ENCODE measurements around the gene MECP2. TPM values are rescaled to one million over a fixed set of nuclear protein-coding genes. Genes with fewer than 3 reads are reported as not detected.

The MECP2 gene
- total RNA-seq, 2 experiments from 2014 or later, result 81.1 to 84.5 TPM

DNA sequence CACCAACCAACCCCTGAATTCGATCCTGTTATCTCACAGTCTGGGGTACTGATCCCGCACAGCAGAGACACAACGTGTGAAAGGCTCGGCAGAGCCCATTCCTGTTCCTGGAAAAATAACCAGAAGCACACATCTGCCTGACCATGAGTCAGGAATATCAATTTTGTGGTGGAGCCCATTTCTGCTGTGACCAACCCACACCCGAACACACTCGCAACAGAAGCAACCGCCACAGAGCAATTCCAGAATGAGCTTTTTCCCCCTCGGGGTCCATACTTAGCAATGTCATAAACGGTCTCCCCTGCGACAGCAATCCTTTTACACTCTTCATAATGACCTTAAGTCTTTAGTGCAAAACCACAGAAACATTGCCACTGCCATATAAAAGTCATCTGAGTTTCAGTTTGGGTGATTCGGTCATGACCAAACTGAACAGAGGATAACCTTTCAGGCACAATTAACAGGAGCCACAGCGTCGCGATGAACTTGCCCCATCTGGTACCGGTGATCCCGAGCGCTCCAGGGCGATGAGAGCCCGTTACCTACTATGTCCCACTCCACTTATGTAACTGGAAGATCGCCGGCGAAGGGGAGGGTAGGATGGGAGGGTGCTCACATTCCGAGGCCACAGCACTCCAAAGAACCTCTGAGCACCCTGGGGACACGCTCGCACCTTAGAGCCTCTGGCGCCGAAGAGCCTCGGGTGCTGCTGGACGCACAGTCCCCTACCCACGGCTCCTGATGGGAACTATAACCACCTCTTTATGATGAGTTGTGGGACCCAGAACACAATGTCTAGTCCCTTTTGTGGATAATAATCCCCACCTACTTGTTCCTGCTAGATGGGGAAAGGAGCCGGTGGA is 1.1 kb downstream of the MECP2 start:
- no peaks in the 10 kb centered on the region for H3K27me3 Mint-ChIP-seq
- H3K36me3 Mint-ChIP-seq, result peaks cover 11% of the 10 kb centered on the region
- H3K27ac Mint-ChIP-seq, result peak overlapping the region; percentile 96
- CTCF ChIA-PET, result no interaction called here
- peaks cover 57% of the 10 kb centered on the region for H3K4me1 Mint-ChIP-seq
- ATAC-seq, result no peak
- DNase-seq, result peak; percentile 42
- peak overlapping the region; percentile 96 for H3K4me3 Mint-ChIP-seq
- no peaks in the 10 kb centered on the region for H3K9me3 Mint-ChIP-seq (ENCODE audit: low read depth)

DNA sequence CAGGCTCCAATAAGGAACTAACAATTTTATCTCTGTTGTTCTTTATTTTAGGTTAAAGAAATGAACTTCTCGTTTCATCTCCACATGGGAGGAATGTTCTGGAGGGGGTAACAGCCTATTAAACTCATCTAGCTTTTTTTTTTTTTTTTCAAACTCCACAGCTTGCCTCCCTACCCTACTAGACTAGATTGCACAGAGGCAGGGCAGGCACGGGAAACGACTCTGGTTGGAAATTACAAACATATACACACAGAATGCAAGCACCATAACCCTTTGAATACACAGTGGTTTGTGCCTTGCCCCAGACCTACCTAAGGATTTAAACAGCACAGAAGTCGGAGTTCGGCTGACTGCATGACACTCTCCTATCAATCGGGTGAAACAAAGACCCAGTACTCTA is 2.7 kb downstream of the MECP2 start:
- Mint-ChIP-seq H3K9me3 (ENCODE audit: low read depth) (no peaks in the 10 kb centered on the region), H3K4me1 (peaks cover 64% of the 10 kb centered on the region), H3K27me3 (no peaks in the 10 kb centered on the region), H3K36me3 (peaks cover 19% of the 10 kb centered on the region), H3K27ac (peak overlapping the region; percentile 96), H3K4me3 (peak overlapping the region; percentile 96)
- ATAC-seq (no peak), DNase-seq (no peak)
- CTCF ChIA-PET, result interaction anchor here (1.3 kb wide), 1 partner anchor 27 kb away, joined by 3 read pairs; no protein-coding TSS in a partner anchor

DNA sequence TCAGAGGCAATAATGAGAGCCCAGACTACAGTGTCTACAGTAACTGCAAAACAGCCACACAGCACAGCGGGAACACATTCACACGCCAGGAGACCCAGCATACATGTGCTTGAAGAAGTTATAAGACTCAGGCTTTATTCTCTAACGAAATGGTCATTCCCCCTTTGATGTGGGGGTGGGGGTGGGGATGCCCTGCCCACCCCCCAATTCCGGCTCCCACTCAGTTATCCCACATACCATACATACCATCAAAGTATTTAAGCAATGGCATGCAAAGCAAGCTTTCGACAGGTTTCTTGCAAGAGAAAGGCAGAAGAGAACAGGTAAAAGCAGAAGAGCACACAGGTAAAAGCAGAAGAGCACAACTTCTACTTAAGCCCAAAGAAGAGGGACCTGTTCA is 3.6 kb downstream of the MECP2 start:
- H3K4me1 Mint-ChIP-seq, result peaks cover 62% of the 10 kb centered on the region

DNA sequence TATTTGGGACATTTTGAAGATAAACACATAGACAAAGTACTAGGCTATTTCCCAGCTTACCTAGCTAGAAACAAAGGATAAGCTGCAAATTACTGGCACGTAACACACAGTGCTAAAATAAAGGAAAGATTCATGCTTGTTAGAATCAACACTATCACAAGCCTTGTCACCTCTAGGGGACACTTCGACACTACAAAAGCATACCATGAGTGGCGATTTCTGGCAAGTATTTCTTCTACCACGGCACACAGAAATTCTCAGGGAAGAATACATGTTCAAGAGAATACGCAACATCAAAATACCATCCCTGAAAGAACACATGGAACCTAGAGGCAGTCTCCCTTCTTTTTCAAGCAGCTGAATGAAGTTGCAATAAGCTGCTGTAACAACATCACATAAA is 5.1 kb downstream of the MECP2 start:
- H3K4me3 Mint-ChIP-seq, result peak overlapping the region; percentile 59
- peaks cover 53% of the 10 kb centered on the region for H3K4me1 Mint-ChIP-seq
- DNase-seq, result no peak
- H3K9me3 Mint-ChIP-seq (ENCODE audit: low read depth), result no peaks in the 10 kb centered on the region
- ATAC-seq, result no peak
- H3K36me3 Mint-ChIP-seq, result peaks cover 30% of the 10 kb centered on the region
- H3K27me3 Mint-ChIP-seq, result no peaks in the 10 kb centered on the region
- peak overlapping the region; percentile 74 for H3K27ac Mint-ChIP-seq
- CTCF ChIA-PET, result interaction anchor here (0.6 to 1.3 kb wide), 4 partner anchors 14 to 216 kb away, joined by 3 to 6 read pairs (median 3); no protein-coding TSS in a partner anchor

More for the DNA sequence above, 3.6 kb downstream of the MECP2 start:
- CTCF ChIA-PET, result interaction anchor here (0.7 to 1.3 kb wide), 2 partner anchors 28 to 113 kb away, joined by 3 to 5 read pairs; no protein-coding TSS in a partner anchor
- H3K36me3 Mint-ChIP-seq, result peaks cover 24% of the 10 kb centered on the region
- peak overlapping the region; percentile 96 for H3K4me3 Mint-ChIP-seq
- no peaks in the 10 kb centered on the region for H3K27me3 Mint-ChIP-seq
- ATAC-seq (no peak), DNase-seq (no peak)
- no peaks in the 10 kb centered on the region for H3K9me3 Mint-ChIP-seq (ENCODE audit: low read depth)
- H3K27ac Mint-ChIP-seq, result peak overlapping the region; percentile 71

DNA sequence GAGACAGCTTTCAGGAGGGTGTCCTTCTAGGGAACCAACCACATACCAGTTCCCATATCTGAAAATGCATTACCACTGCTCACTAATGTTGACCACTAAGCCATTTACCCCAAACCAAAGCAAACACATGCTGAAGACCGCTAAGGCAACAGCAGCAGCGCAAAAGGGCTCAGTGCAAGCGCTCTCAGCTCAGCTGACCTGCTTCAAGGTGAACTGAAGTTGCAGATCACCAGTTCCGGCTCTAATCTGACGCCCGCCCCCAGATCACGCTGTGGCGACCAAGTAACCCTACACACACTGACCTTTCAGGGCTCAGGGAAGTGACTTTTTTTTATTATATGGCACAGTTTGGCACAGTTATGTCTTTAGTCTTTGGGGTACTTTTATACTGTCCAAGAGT is 5.8 kb downstream of the MECP2 start:
- Mint-ChIP-seq H3K4me3 (peak overlapping the region; percentile 42), H3K36me3 (peaks cover 32% of the 10 kb centered on the region), H3K4me1 (peaks cover 53% of the 10 kb centered on the region), H3K27ac (peak overlapping the region; percentile 77), H3K27me3 (no peaks in the 10 kb centered on the region), H3K9me3 (ENCODE audit: low read depth) (no peaks in the 10 kb centered on the region)
- peak; percentile 64 for DNase-seq
- ATAC-seq, result peak; percentile 40
- CTCF ChIA-PET, result interaction anchor here (0.6 to 0.7 kb wide), 2 partner anchors 13 to 212 kb away, joined by 3 read pairs; no protein-coding TSS in a partner anchor

DNA sequence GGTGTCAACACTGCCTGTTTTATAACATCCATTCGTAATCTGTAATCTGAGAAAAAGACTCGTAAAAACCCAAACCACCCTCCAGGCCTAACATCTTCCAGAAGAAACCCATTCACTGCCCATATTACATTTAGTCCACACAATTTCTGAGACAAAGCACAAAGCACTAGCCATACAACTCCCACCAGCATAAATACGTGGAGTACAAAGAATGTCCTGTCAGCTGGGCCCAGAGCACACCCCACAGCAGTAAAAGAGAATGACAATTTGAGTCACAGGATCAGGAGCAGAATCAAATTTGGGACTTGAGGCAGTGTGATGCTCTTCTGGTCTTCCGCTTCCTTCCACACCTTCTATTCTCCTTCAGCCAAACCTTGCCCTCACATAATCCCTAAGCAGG is 6.8 kb downstream of the MECP2 start:
- H3K4me1 Mint-ChIP-seq, result peaks cover 50% of the 10 kb centered on the region
- H3K4me3 Mint-ChIP-seq, result no peak overlapping the region
- H3K9me3 Mint-ChIP-seq (ENCODE audit: low read depth), result no peaks in the 10 kb centered on the region
- peaks cover 25% of the 10 kb centered on the region for H3K36me3 Mint-ChIP-seq
- peak overlapping the region; percentile 77 for H3K27ac Mint-ChIP-seq
- ATAC-seq, result no peak
- no peaks in the 10 kb centered on the region for H3K27me3 Mint-ChIP-seq
- CTCF ChIA-PET, result interaction anchor here (1.1 to 1.3 kb wide), 2 partner anchors 39 to 50 kb away, joined by 3 read pairs; no protein-coding TSS in a partner anchor
- DNase-seq, result no peak

DNA sequence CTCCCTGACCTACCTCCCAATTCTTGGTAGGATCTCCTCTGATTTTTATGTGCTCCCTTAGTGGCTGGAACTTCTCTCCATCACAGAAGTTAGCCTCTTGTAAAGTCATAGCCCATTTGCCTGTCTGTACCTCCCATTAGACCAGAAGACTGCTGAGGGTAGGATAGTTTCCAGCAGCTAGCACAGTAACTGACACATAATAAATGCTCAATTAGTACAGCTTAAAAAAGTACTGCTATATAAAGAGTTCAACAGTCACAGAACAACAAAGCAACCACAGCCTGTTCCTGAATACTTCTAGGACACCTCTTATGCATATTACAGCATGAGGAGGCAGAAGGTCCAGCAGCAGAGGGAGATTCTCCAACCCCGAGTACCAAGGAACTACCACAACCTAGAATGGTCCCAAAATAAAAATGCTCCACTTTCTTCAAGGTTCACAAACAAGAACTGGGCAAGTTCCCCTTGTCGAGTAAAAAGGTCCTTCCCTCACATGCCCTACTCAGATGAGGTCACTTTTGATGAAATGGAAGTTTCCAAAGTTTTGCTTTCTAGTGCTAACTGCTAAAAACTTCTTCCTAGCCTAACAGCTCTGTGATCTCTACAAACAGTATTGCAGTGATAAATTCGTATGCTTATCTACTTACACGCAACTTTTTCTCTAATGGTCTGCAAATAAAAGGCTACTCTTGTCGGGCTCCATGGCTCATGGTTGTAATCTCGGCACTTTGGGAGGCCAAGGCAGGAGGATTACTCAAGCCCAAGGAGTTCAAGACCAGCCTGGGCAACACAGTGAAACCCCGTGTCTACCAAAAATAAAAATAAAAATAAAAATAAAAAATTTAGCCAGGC is 12.8 kb downstream of the MECP2 start:
- peaks cover 24% of the 10 kb centered on the region for H3K36me3 Mint-ChIP-seq
- H3K27ac Mint-ChIP-seq, result peak overlapping the region; percentile 67
- ATAC-seq (no peak), DNase-seq (no peak)
- no peak overlapping the region for H3K4me3 Mint-ChIP-seq
- H3K9me3 Mint-ChIP-seq (ENCODE audit: low read depth), result no peaks in the 10 kb centered on the region
- peaks cover 29% of the 10 kb centered on the region for H3K4me1 Mint-ChIP-seq
- H3K27me3 Mint-ChIP-seq, result no peaks in the 10 kb centered on the region
- CTCF ChIA-PET, result no interaction called here

DNA sequence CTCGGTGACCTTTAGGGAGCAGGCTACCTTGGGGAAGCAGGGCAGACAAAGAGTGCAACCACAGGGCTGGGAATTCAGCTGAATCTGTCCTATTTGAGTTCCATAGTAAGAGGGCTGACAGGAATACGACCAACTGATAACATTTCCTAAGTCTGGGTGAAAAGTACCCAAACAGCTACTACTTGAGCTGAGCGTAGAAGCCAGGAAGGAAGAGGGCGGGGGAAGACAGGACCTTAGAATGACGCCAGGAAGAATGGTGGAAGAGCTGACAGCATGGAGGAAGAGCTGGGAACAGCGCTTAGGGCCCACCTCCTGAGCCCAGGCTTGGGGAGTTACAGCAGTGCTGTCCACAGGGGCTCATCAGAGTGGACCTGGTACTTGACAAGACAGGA is 14.4 kb downstream of the MECP2 start:
- Mint-ChIP-seq H3K36me3 (peaks cover 28% of the 10 kb centered on the region), H3K27ac (peak overlapping the region; percentile 31), H3K4me3 (no peak overlapping the region), H3K27me3 (no peaks in the 10 kb centered on the region), H3K9me3 (ENCODE audit: low read depth) (no peaks in the 10 kb centered on the region), H3K4me1 (peaks cover 31% of the 10 kb centered on the region)
- no peak for DNase-seq
- ATAC-seq, result no peak
- CTCF ChIA-PET, result no interaction called here

DNA sequence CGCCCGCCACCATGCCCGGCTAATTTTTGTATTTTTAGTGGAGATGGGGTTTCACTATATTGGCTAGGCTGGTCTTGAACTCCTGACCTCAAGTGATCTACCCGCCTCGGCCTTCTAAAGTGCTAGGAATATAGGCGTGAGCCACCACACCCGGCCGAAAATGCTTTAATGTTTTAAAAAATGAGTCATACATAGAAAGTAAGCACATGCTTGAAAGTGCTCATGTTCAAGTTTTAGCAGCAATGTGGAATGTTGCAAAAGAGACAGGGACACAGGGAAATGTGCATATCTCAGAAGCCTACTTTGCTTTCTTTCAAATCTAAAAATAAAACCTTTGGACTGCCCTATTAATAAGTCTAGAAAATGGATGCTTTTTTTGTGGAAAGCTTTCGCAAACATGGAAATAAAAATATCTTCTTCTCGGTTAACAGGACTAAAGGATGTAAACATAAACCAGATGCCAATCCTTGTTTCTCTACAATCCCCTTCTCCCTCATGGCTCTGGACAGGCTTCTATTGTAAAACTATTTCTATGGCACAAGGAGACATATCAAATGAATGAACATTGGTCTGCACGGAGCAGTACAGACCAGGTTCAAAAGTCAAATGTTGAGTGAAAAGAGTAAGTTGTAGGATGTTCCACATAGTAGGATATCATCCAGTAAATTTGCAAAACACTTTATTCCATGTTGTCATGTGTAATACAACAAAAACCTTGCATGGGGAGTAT is 15.0 kb downstream of the MECP2 start:
- CTCF ChIA-PET, result interaction anchor here (1.2 kb wide), 1 partner anchor 15 kb away, joined by 3 read pairs; no protein-coding TSS in a partner anchor
- Mint-ChIP-seq H3K9me3 (ENCODE audit: low read depth) (no peaks in the 10 kb centered on the region), H3K4me3 (no peak overlapping the region), H3K27ac (peak overlapping the region; percentile 31), H3K36me3 (peaks cover 26% of the 10 kb centered on the region), H3K27me3 (no peaks in the 10 kb centered on the region), H3K4me1 (peaks cover 32% of the 10 kb centered on the region)
- ATAC-seq, result no peak
- no peak for DNase-seq

DNA sequence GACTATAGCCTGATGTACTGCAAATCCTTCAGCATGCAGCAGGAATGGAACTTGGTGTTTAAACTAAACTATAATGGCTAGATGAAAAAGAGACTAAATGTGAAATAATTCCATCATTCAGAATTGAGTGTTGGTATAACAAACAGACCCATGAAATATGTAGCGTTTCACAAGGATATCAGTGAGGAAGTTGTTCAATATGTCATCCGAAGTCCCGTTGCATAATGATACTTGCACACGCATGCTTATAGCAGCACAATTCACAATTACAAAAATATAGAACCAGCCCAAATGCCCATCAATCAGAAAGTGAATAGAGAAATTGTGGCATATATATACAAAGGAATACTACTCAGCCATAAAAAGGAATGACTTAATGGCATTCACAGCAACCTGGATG is 20.4 kb downstream of the MECP2 start:
- no peak overlapping the region for H3K4me3 Mint-ChIP-seq
- no peak for ATAC-seq
- H3K4me1 Mint-ChIP-seq, result peaks cover 31% of the 10 kb centered on the region
- no peak overlapping the region for H3K27ac Mint-ChIP-seq
- CTCF ChIA-PET, result no interaction called here
- H3K27me3 Mint-ChIP-seq, result no peaks in the 10 kb centered on the region
- peaks cover 28% of the 10 kb centered on the region for H3K36me3 Mint-ChIP-seq
- no peaks in the 10 kb centered on the region for H3K9me3 Mint-ChIP-seq (ENCODE audit: low read depth)
- no peak for DNase-seq

DNA sequence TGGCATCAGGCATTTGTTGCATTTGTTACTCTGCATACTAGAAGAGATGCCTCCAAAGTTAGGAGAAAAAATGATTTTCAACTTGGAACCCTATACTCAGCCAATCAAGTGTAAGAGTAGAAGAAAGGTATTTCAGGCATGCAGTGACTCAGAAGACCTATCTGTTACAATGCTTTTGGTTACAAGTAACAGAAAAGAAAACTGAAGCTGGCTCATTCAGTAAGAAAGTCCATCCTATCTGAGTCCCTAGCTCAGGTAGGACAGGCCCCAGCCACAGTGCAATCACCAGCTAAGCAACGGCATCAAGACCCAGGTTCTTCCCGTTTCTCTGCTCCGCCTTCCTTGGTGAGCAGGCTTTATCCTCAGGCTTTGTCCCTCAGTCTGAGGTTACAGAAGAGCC is 23.3 kb downstream of the MECP2 start:
- ATAC-seq (no peak), DNase-seq (no peak)
- no peak overlapping the region for H3K27ac Mint-ChIP-seq
- CTCF ChIA-PET, result interaction anchor here (1.1 kb wide), 1 partner anchor 22 kb away, joined by 3 read pairs; no protein-coding TSS in a partner anchor
- peaks cover 26% of the 10 kb centered on the region for H3K36me3 Mint-ChIP-seq
- H3K4me1 Mint-ChIP-seq, result peaks cover 38% of the 10 kb centered on the region
- no peak overlapping the region for H3K4me3 Mint-ChIP-seq
- H3K9me3 Mint-ChIP-seq (ENCODE audit: low read depth), result no peaks in the 10 kb centered on the region
- H3K27me3 Mint-ChIP-seq, result no peaks in the 10 kb centered on the region

DNA sequence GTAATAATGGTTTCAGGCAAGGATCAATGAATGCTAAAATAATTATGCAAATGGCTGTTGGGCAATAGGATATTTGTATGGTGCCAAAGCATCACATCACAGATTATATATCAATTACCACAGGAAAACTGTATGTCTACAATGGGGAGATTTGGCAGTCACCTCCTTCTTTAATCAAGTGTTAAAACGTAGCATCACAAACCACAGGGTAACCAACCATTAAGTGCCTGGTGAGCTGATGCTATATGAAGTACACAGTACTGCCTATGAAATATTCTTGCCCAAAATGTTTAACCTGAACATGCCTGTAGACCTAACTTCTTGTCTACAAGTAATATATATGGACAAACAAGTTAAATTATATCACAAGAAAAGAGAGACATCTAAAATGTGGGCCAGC is 25.3 kb downstream of the MECP2 start:
- H3K36me3 Mint-ChIP-seq, result peaks cover 18% of the 10 kb centered on the region
- no peak for DNase-seq
- ATAC-seq, result no peak
- H3K9me3 Mint-ChIP-seq (ENCODE audit: low read depth), result no peaks in the 10 kb centered on the region
- H3K4me3 Mint-ChIP-seq, result no peak overlapping the region
- no peaks in the 10 kb centered on the region for H3K27me3 Mint-ChIP-seq
- peaks cover 40% of the 10 kb centered on the region for H3K4me1 Mint-ChIP-seq
- H3K27ac Mint-ChIP-seq, result no peak overlapping the region
- CTCF ChIA-PET, result no interaction called here

DNA sequence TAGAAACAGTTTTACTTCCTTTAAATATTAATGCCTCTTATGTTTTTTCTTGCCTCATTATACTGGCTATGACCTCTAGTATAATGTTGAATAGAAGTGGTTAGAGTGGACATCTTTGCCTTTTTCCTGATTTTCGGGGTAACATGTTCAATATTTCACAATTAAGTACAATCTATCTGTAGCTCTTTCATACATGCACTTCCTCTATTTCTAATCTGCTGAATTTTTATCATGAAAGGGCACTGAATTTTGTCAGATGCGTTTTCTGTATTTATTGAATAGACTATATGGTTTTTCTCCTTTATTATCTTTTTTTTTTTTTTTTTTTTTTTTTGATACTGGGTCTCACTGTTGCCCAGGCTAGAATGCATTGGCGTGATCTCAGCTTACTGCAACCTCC is 29.0 kb downstream of the MECP2 start:
- H3K4me1 Mint-ChIP-seq, result peaks cover 34% of the 10 kb centered on the region
- H3K36me3 Mint-ChIP-seq, result peaks cover 6% of the 10 kb centered on the region
- CTCF ChIA-PET, result interaction anchor here (0.8 kb wide), 1 partner anchor 19 kb away, joined by 4 read pairs; no protein-coding TSS in a partner anchor
- H3K27ac Mint-ChIP-seq, result no peak overlapping the region
- H3K27me3 Mint-ChIP-seq, result no peaks in the 10 kb centered on the region
- H3K4me3 Mint-ChIP-seq, result no peak overlapping the region
- DNase-seq, result no peak
- ATAC-seq, result no peak
- no peaks in the 10 kb centered on the region for H3K9me3 Mint-ChIP-seq (ENCODE audit: low read depth)
